NOMO-1 (cell line): ENCODE results near the gene PDE1C.
A peak's percentile ranks its signal among the peaks of the same experiment; 100 is the strongest.
"Not testable (repeated sequence)": the region's sequence is repeated elsewhere in the genome, so short reads cannot be mapped to it uniquely, and the experiment has no call there.

ENCODE experiments used
- DNase-seq, 2 experiments: peaks; one replicate each; lab custom pipeline; 2025; ENCODE audit not compliant: unreplicated experiment in 2 of 2; lab: John Stamatoyannopoulos, UW

Gene PDE1C

DNA sequence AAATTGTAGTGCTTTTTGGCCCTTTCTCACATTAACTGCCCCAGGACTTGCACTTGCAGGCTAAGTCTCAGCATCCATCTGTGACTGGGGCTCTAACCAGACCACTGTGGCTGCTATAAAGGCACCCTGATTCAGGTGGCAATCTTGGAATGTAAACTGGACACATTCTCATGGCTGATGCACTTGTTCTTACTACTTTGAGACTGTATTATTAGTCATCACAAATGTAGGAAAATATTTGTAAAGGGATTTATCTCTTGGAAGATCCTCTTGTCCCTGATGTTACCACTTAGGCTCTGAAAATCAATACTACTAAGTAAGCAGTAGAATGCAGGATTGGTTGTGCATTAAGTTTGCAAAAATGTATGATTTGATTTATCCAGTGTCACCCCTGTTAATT, 25.0 kb downstream of the PDE1C start:
- DNase-seq, result no peak

DNA sequence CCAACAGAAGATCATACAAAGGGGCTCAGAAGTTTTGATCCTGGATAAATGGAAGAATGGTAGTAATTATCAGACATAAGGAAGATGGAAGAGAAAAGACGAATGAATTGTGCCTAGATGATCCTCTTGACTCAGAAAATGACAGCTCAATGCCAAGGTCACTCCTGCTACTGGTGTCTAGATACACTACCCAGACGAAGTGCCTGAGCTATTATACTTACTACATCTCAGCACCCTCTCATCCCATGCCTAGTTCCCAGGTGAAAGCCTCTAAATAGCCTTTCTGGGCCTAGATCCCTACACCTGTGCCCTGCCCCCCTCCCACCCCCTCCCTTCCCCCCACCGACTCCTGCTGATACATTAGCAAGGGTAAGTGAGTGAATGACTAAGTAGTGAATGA, 25.5 kb downstream of the PDE1C start:
- DNase-seq, result no peak

DNA sequence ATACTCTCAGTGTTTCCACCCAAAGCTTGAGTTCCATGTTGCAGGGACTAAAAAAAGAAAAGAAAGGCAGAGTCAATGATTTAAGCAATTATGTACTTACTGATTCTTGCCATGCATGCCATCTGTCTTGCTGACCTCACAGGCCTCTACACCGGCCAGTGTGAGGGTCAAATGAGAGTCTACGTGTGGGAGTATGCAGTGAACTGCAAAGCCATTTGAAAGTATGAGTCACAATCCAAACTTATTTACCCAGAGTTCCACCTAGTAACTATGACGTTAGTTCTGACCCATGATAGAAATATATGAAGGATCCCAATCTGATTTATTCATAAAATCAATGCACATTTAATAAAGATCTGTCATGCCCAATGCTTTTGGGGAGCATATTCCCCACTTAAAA, 26.5 kb downstream of the PDE1C start:
- DNase-seq, result no peak

DNA sequence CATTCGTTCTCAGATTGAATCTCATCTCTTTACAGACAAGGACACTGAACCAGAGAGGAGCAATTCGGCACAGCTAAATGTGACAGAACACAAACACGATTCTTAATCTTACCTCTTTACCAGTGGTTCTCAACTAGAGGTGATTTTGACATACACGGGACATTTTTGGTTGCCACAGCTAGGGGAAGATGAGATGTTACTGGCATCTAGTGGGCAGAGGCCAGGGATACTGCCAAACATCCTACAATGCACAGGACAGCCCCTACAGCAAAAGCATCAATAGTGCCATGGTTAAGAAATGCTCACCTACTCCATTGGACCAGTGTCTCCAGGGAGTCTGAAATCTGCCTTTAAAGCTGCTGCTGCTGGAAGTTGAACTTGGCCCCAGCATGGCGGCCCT, 27.3 kb downstream of the PDE1C start:
- DNase-seq, result no peak

DNA sequence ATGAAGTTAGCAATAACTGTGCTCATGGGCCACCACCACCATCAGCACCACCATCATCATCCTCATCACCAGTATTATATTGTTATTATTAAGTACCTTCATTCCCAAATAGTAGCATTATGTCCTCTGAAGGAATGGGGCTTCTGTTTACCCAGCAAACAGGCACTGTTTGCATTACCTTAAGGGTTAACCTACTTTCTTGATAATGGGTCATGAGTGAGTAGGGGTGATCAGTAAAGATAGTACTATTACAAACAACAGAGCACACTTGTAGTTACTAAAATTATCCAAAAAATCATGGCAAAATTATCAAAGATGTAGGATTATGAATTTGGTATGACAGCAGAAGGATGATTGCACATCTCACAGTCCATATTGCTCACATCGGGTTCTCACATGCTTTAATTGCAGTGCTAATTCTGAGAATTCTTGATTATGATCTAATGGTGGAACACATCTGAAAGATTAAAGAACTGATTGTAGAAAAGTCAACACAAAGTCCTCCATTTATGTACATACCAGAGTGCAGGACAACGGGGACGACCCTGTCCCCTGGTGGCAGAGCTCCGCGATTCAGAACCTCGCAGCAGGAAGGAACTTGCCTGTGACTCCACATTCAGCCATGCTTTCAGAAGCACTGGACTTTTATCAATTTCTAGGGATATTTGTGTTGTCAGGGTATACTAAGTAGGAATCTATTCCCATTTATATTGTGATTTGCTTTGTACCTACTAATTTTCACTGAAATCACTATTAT, 31.0 kb downstream of the PDE1C start:
- no peak for DNase-seq

DNA sequence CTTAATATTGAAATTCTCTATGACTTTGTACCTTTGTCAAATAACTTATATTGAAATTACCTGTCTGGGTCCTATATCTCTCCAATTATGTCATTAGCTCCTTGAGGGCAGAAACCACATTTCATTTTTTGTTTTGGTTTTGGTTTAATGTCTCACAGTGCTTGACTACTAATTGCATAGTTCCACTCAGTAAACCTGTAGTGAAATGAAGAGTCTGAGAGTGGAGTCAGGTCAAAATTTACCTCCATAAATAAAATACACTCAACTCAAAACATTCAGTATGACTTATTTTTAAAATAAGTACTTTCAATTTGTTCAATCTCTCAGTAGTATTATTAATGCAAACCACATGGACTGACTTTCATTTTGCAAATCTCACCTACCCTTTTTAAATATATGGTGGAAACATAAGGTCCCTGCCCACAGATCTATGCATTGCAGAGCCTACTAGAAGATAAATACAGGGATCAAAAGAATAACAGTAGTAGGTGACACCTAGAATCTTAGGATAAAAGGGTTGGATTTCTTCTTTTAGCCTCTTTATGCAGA, 32.5 kb downstream of the PDE1C start:
- DNase-seq, result no peak

DNA sequence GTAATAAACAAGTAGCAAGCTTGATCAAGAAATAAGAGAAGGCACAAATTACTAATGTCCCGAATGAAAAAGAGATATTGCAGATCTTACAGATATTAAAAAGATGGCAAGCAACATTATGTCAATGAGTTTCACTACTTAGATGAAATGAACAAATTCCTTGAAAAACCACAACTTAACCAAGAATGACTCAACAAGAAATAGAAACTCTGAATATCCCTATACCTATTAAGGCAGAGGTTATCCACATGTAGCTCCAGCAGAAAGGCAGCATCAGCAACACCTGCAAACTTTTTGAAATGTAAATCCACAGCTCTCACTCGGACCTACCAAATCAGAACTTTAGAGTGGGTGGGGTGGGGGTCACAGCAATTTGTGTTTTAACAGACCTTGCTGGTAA, 33.6 kb downstream of the PDE1C start:
- DNase-seq, result peak in 1 of 2 experiments; percentile 12

DNA sequence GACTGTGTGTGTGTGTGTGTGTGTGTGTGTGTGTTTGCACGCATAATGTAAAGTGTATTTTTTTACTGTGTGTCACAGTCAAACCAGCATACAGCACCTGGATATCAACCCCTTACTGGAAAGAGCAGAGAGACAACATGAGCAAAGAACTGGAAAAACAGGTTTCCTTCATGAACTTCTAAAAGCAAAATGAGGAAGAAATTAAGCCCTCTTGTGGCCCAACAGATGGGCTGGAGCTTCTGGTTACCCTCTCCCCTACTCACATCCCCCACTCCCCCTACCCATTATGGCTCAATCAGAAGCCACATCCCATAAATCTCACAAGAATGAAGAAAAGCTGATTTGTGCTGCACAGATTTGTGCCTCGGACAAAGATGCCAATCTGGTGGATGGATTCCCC, 36.2 kb downstream of the PDE1C start:
- no peak for DNase-seq

DNA sequence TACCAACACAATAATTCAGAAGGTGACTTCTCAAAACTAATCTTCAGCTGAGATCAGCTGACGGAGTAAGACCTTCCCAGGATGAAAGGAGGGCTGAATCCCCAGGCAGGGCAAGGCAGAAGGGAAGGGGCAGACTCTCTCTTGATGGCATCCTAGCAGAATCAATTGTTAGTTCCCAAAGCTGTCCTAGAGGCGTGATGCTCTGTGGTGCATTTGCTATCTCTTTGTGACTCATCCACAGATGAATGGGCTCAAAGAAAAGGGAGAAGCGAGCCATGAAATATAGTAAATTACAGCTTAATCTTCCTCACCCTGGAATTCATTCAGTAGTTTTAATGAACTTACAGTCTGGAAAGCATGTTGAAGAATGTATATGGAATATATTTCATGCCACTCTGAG, 37.2 kb downstream of the PDE1C start:
- DNase-seq, result no peak

DNA sequence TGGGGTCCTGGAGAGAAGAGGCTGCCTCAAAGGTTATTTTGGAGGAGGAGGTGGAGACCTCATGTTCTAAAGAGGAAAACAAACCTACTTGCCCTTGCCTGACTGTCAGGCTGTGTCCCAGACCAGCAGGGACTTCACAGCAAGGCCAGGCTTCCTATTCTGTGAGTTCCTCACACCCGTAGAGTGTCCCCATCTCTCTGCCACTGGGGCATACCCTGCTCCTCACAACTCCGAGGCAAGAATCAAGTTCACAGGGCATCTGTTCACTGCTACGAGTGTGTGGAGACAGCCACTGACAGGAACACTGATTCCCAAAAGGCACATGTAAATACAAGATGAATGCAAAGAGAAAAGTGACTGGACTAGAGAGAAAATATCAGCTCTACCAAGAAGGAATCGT, 38.0 kb downstream of the PDE1C start:
- no peak for DNase-seq

DNA sequence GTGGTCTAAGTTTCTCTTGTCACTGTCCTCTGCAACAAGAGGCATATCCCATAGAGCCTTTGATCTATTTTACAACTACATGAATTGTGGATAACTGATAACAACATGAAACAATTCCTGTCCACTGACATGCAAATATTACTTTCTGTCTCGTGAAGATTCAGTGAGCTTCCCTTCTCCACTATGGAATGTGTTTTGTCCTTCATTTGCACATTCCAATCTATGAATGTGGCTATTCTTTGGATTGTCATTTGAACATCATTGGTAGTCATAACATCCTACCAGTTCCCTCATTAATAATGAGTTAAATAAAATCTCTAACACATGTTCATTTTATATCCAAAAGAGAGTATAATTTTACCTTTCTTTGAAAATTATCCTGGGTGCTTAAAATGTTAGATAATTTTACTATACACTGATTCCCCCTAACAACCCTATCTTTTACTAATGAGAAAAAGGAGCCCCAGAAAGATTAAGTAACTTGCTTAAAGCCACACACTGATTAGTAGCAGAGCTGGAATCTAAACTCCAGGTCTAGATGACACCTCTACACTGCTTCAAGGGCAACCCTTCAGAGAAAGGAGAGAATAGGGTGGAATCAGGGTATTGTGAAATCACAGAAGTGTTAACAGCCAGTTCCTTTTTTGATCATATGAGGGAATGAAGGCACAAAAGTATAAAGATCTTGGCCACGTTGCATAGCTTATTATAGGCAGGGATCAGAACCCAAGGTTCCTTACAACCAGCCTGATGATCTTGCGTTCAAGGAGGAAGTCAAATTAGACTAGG, 39.1 kb downstream of the PDE1C start:
- DNase-seq, result peak; percentile 52 to 80

DNA sequence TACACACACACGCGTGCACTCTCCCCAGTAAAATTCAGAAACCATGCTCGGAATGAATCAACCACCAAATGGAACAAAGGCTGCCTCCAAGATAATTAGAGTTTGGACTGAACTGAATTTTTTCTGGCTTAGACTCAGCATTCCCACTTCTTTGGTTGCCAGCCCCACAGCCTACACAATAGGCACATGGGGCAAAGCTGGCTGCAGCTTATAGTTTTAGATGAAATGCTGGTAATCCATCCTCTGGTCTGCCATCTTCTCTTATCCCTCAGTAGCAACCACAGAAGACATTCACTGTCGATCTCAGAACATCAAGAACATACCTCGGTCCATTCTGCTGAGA, 44.2 kb downstream of the PDE1C start:
- no peak for DNase-seq

DNA sequence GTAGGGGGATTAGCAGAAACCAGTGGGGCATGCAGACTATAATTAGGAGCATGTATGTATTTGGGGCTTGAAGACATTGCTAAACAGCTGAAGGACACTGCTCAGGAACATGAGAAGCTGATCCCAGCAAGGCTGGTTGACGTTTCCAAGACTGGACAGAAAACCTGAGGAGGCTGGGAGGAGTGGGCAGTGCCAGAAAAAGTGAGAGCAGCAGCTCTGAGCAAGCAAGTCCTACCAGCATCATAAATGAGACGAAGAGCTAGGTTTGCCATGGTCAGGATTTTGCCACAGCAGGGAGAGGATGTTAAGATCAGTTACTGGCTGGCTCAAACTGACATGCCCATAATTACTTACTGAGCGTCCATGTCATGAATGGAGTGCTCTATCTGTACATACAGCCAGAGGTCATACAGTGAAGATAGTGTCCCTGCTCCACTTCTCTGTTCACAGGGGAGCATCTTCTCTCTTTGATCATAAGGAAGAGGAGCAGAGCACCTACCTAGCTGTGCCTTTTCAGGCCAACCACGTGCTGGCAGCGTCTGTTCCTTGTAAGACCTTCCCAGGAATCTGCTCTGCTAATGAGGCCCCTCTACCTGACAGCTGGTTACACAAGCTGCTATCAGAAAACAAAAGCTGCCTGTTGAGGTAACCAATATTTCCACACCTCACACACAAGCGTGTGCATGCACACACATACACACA, 44.7 kb downstream of the PDE1C start:
- DNase-seq, result no peak

DNA sequence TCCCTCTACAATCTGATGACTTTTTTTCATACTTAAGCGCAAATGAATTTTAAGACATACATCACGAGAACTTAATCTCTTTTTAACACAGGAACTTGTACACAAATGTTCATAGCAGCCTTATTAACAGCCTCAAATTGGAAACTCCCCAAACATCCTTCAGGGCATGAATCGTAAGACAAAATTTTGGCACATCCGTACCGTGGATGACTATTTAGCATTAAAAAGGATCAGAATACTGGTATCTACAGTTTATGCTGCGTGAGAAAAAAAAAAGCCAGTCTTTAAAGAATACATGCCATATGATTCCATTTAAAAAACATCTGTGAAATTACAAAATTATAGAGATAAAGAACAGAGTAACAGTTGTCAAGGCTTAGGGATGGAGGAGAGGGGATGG, 46.8 kb downstream of the PDE1C start:
- no peak for DNase-seq

DNA sequence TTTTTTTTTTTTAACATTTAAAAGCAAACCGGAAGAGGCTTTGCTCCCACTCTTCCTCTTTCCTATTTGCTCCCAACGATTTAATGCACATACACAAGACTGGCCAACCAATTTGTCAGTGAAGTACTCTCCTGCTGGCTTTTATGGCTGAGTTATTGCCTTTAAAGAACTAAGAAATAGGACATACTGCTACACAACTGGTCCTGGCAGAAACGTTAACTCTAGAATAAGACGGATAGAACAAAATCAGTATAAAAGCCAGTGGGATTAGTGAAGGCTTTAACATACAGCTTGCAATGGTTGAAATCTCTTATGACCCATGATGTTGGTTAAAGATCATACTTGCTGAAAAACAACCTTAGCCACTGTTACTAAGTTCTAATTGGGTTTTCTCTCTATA, 47.2 kb downstream of the PDE1C start:
- no peak for DNase-seq

DNA sequence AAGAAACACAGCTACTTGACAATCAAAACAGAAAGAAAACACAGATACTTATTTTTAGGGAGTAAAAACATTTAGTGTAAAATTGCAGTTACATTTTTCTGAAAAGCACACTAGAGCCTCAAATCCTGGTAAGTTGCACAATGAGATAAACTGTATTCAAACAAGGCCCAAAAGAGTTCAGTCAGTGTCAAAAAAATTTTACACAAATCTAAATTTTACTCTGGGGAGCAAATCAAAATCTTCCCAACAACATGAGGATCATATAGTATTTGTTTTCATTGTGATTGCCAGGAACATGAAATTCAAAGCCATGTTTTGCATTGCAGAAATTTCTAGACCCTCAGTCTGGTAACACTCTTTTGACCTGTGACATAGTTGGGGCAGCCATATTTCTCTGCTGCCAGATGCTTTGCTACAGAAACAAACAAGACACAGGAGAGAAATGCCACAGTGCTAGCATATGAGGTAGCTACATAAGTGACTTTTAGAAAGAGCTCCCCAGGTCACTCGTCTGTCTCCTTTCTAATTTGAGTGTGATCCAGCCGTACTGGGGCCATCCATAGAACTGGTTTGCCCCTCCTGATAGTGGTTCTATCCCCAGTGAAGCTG, 49.6 kb downstream of the PDE1C start:
- no peak for DNase-seq

DNA sequence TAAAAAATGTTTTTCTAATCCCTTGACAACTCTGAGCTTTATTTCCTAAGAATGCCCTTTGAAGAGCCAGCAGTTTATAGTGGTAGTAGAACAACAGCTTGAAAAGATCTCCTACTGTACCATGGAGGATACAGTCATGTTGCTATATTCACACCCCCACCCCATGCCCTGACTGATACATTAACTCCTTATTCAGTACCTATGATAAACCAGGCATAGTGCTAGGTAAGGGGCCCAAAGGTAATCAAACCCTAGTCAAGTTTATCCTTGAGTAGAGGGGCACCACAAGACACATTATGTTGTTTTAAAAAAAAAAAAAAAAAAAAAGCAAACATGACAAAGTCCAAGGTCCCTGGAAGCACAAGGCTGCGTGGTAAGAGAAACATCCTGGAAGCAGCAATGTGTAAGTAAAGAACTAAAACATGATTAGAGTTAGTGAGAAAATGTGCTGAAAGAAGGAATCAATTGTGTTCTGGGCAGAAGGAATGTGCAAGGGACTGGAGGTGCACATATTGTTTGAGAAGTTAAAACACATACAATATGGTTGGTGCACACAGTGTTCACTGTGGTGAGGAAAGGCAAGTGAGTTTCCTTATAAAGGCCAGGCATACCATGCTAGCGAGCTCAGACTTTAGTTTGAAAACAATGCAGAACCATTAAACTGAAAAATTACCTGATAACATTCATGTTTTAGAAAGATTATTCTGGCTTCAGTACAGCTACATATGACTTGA, 51.2 kb downstream of the PDE1C start:
- no peak for DNase-seq

DNA sequence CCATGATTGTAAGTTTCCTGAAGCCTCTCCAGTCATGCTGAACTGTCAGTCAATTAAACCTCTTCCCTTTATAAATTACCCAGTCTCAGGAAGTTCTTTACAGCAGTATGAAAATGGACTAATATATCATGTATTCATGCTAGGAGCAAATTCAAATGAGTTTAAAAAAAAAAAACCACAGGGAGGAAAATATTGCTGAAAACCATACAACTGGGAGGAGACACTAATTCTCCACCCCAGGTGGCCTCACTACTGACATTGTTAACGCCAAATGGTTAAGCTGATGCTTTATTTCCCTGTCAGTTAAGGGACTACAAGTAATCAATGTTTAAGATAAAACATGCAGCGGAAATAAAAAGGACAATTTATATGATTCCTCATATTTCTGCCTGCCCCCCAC, 55.1 kb downstream of the PDE1C start:
- DNase-seq, result no peak

DNA sequence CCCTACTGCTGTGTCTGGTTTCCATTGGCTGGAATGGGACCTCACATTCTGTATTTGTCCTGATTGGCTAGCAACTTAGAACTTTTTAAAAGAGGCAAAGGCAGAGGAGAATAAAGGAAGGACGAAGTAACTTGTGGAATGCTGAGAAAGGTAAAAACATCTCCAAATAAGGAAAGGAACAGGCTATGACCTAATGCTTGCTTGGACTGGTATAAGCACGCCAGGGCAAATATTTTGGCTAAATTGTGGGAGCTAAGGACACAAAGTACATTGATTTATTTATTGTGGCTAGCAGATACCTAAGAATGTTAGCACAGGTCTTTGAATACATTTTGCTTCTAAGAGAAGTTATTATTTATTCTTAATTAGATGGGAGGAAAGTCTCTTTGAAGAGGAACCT, 56.7 kb downstream of the PDE1C start:
- not testable (repeated sequence) for DNase-seq

DNA sequence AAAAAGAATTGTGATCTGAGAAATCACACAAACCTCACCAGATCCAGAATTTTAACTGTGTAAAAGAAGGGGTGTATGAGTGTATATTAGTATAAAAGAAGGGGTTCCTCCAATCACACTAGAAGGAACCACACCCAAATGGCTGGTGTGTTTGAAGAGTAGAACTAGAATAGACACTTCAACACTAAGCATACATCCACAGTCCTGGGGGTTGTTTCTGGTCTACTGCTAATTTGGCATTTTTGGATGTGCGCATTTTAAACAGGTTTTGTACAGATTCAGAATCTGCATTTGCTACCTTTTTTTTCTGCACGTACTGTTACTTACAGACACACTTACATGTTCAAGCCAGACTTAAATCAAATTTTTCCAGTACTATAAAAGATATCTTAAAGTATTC, 64.6 kb downstream of the PDE1C start:
- DNase-seq, result no peak

DNA sequence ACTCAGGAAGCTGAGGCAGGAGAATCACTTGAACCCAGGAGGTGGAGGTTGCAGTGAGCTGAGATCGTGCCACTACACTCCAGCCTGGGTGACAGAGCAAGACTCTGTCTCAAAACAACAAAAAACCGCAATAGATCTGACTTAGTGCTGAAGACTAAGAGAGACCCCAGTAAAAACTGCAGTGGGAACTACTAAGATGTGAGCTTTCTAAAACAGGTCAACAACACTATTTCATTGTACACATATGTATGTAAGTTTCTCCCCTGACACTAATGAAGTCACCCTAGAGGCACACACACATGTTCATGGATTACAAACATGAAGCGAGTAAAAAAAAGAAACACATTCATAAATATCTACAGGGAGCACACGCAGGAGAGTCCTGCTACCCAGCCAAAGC, 68.3 kb downstream of the PDE1C start:
- DNase-seq, result no peak
